DMS 273 treated with DMSO at 0.1 percent for 48 hours (cell line): Measurements from ENCODE around the gene PARD6A.

ENCODE experiments used
- DNase-seq: peaks from one replicate; lab custom pipeline; 2025; lab: John Stamatoyannopoulos, UW

PARD6A gene, protein sequence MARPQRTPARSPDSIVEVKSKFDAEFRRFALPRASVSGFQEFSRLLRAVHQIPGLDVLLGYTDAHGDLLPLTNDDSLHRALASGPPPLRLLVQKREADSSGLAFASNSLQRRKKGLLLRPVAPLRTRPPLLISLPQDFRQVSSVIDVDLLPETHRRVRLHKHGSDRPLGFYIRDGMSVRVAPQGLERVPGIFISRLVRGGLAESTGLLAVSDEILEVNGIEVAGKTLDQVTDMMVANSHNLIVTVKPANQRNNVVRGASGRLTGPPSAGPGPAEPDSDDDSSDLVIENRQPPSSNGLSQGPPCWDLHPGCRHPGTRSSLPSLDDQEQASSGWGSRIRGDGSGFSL

GRCh38 chr16:67660564-67661028 lies at the start of gene PARD6A:
Gene PARD6A, plus strand, starts transcription at chr16:67660960. Its CDS starts 79 bp downstream, at chr16:67661039.
- peak; percentile 91 for DNase-seq

GRCh38 chr16:67613808-67614207 lies 47.0 kb upstream of the PARD6A start:
- DNase-seq, result no peak

DNA sequence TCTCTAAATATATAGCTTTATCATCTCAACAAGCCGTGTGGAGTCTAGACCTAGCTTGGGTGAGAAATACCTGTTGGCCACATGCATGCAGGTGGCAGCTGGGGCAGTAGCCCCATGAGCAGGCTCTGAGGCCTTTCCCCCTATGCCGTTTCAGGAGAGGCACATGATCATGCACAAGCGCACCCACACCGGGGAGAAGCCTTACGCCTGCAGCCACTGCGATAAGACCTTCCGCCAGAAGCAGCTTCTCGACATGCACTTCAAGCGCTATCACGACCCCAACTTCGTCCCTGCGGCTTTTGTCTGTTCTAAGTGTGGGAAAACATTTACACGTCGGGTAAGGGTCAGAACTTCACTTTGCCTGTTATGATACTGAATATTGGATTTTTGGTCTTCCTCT lies 32.5 kb upstream of the PARD6A start:
- DNase-seq, result no peak

DNA sequence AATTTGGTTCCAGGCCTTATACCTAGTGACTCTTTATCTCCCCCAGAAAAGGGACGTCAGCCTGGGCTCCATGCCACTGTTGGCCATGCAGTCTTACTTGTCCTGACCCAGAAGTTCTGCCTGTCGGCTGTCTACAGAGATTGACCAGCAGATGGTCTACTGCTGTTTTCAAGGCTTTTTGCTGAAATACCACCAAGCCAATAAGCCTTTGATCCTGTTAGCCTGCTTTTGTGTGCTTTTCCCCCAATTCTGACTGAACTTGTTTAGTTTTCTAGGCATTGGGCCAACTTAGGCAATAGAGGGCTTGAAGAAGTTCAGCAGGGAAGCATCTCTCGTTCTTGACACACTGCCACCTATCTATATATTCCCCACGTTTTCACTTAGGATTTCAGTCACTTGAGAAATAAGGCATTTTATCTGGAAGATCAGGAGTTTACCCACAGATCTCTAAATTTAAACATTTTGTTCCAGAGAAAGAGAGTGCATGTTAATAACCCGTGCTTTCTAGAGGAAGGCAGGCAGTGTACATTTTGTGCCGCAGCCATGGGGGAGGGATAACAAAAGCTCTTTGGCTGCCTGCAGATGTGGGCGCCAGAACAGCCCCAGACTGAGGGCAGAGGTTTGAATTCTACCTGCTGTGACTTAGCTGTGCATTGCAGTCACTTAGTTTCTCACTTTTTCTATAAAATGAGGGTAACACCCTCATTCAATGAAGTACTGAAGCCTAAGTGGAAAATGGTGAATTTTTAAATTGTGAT lies 28.2 kb upstream of the PARD6A start:
- DNase-seq, result no peak

- DNase-seq, result no peak
These were observed 24.0 kb upstream of the PARD6A start for GRCh38 chr16:67636713-67637112.

- no peak for DNase-seq
These were observed 23.1 kb upstream of the PARD6A start for GRCh38 chr16:67637625-67638024.

GRCh38 chr16:67641779-67642708 lies 18.7 kb upstream of the PARD6A start:
- DNase-seq, result no peak

GRCh38 chr16:67644038-67644437 lies 16.7 kb upstream of the PARD6A start:
- DNase-seq, result no peak

DNA sequence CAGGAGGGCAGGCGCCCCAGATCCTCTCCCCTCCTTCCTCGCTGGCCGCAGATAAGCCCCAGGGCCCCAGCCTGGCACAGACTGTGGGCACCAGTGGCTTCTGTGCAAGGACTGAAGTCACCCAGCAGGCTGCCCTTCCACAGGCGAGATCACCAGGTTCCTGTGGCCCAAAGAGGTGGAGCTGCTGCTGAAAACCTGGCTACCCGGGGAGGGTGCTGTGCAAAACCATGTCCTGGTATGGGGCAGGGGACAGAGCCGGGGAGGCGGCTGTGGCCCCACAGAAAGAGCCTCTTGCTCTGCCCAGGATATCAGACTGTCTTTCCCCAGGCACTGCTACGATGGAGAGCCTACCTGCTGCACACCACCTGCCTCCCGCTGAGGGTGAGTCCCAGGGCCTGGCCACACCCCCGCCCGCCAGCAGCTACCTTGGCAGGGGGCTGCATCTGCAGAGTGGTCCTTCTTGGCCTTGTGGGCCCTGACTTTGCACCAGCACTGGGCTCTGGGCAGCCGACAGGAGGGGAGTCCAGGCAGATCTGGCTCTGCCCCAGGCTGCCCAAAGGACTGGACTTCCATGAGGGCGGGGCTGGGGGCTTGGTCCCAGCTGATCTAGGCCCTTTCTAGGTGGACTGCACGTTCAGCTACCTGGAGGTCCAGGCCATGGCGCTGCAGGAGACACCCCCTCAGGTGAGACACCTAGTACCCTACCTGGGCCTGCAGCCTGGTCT lies 15.2 kb upstream of the PARD6A start:
- no peak for DNase-seq

DNA sequence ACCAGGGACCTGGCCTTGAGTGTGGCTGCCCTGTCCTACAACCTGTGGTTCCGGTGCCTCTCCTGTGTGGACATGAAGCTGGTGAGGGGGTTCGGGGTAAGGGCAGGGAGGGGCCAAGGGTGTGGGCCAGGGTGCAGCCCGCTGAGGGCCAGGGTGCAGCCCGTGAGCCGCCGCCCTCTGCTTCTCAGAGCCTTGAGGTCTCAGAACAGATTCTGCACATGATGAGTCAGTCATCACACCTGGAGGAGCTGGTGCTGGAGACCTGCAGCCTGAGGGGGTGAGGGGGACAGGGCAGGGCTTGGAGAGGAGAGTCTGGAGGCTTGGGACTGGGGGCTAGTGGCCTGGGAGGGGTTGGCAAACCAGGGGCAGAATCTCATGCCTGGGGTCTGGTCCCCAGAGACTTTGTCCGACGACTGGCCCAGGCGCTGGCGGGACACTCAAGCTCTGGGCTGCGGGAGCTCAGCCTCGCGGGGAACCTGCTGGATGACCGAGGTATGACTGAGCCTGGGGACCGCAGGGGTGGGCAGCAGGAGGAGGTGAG lies 13.6 kb upstream of the PARD6A start:
- DNase-seq, result no peak

- no peak for DNase-seq
These were observed 13.1 kb upstream of the PARD6A start for GRCh38 chr16:67647681-67648080.

DNA sequence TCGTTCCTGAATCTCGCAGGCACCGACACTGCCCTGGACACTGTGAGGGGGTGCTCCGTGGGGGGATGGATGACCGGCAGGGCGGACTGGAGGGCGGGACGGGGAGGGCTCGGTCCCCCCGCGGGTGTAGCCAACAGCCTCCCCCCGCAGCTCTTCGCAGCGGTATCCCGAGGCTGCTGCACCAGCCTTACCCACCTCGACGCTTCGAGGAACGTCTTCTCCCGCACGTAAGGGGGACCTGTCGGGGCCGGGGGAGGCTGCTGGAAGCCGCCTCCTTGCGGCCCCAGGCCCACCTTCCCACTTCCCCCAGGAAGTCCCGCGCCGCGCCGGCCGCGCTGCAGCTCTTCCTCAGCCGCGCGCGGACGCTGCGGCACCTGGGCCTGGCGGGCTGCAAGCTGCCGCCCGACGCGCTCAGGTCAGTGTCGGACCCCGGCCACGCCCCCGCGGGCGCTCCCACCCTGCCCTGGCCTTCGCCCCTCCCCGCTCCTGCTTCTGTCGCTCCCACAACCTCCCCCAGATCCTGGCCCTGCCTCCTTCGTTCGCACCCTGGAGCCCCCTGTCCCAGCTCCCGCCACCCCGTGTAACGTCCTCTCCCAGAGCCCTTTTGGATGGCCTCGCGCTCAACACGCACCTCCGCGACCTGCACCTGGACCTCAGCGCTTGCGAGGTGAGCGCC lies 12.5 kb upstream of the PARD6A start:
- DNase-seq, result no peak

DNA sequence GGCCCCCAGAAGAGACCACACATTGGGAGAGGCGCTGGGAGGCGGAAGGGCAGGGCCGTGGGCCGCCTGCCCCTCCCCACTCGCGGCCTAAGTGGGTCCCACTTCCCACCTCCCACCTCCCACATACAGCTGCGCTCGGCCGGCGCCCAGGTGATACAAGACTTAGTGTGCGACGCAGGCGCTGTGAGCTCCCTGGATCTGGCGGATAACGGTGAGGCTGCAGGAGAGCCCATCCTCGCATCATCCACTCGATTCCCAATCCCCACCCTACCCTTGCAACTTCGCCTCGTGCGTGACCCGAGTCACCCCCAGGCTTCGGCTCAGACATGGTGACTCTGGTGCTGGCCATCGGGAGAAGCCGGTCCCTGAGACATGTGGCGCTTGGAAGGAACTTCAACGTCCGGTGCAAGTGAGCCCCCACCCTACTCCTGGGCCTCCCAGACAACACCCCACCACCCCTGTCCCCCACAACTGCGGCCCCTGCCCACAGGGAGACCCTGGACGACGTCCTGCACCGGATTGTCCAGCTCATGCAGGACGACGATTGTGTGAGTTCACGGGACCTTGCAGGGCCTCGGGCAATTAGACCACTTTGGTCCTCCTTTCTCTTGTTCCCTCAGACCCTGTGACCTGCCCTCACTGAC lies 11.9 kb upstream of the PARD6A start:
- no peak for DNase-seq

DNA sequence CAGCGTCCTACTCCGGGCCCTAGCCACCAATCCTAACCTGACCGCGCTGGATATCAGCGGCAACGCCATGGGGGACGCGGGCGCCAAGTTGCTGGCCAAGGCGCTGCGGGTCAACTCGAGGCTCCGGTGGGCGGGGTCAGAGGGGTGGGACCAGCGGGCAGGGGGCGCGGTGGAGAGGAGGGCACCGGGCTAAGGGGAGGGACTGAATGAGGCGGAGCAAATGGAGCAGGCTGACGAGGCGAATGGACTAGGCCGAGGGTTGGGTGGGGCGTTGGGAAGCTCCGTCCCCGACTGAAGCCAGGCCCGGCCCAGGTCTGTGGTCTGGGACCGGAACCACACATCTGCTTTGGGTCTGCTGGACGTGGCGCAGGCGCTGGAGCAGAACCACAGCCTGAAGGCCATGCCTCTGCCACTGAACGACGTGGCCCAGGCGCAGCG lies 11.2 kb upstream of the PARD6A start:
- no peak for DNase-seq

- no peak for DNase-seq
These were observed 10.7 kb upstream of the PARD6A start for GRCh38 chr16:67650023-67650422.

GRCh38 chr16:67651039-67651438 lies 9.7 kb upstream of the PARD6A start:
- no peak for DNase-seq

GRCh38 chr16:67651847-67652246 lies 8.9 kb upstream of the PARD6A start:
- no peak for DNase-seq

DNA sequence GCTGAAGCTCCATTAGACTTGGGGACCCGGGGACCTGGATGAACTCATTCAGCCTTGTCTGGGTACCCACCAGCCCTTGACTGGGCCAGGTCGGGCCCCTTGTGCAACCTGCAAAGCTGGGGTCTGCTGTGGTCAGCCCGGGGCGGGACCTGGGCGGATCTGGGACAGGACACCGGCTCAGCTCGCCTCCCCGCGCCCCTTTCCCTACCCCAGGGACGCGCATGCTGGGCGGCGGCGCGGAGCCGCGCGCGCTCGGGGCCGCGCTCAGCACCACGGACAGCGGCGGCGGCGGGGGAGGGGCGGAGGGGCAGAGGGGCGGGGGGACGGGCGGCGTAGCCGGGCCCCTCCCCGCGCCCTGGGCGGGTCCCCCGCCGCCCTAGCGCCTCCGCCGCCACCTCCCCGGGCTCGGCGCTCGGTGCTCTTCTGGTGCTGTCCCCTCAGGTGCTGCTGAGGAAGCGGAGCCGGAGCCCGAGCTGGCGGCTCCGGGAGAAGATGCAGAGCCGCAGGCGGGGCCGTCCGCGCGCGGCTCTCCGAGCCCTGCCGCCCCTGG lies 8.1 kb upstream of the PARD6A start:
- no peak for DNase-seq

- DNase-seq, result no peak
These were observed 7.5 kb upstream of the PARD6A start for GRCh38 chr16:67653128-67653788.
